Left ventricle myocardium inferior (tissue), 1 donor: ENCODE results near the gene C3orf20. TPM values are rescaled to one million over a fixed set of nuclear protein-coding genes. Genes with fewer than 3 reads are reported as not detected.
"Not testable (repeated sequence)": the region's sequence is repeated elsewhere in the genome, so short reads cannot be mapped to it uniquely, and the experiment has no call there.

ENCODE experiments used
- DNase-seq: peaks from one replicate; pipeline ENCODE4 v3.0.0-alpha.2; 2020
- H3K27ac ChIP-seq: fragments of 200-600 bp; replicated peaks from 2 replicates; pipeline ENCODE4 v1.8.0; 2021
- H3K27me3 ChIP-seq: fragments of 200-600 bp; 2 replicates; pipeline ENCODE4 v1.8.0; 2021; ENCODE audit warnings: low read depth
- H3K36me3 ChIP-seq: fragments of 200-600 bp; 2 replicates; pipeline ENCODE4 v1.8.0; 2021
- H3K4me1 ChIP-seq: fragments of 200-600 bp; 2 replicates; pipeline ENCODE4 v1.8.0; 2021
- H3K4me3 ChIP-seq: fragments of 200-600 bp; 2 replicates; pipeline ENCODE4 v1.8.0; 2021; ENCODE audit warnings: mild to moderate bottlenecking, moderate library complexity
- H3K9me3 ChIP-seq: fragments of 200-600 bp; replicated peaks from 2 replicates; pipeline ENCODE4 v1.8.0; 2021
- intact Hi-C: fragments of 100-400 bp; cut with micrococcal nuclease; formaldehyde crosslinking; loops from one replicate; pipeline ENCODE4 v1.11.0; 2022
- total RNA-seq: library from RNA; stranded (reverse); fragmentation: NEBNext Ultra II Directional; extraction: Animal tissue kit (Norgen Biotek cat#: 25700); gene quantifications from one replicate; pipeline ENCODE4 v1.2.1, GENCODE V29; 2021
- TF ChIP-seq, protein P1 (sequence below): fragments of 200-600 bp; IDR thresholded peaks from 2 replicates; pipeline ENCODE4 v1.8.0; 2021; ENCODE audit warnings: antibody characterized with exemption, mild to moderate bottlenecking, borderline replicate concordance
- donor health status: DM: no; HTN: yes; CAD: no; lungs with severe emphysema.

The C3orf20 gene
- total RNA-seq, 1 donor from 2014 or later = not detected

GRCh38 chr3:14805961-14806537 is 131.1 kb downstream of the C3orf20 start:
- intact Hi-C loops = no loop called here
- Histone ChIP-seq H3K4me1 (peaks cover 69% of the 10 kb centered on the region), H3K27ac (peak overlapping the region; percentile 84), H3K27me3 (peaks cover 54% of the 10 kb centered on the region), H3K4me3 (no peak overlapping the region), H3K9me3 (no peaks in the 10 kb centered on the region), H3K36me3 (no peaks in the 10 kb centered on the region)
- DNase-seq = no peak
- TF ChIP-seq, protein P1, sequence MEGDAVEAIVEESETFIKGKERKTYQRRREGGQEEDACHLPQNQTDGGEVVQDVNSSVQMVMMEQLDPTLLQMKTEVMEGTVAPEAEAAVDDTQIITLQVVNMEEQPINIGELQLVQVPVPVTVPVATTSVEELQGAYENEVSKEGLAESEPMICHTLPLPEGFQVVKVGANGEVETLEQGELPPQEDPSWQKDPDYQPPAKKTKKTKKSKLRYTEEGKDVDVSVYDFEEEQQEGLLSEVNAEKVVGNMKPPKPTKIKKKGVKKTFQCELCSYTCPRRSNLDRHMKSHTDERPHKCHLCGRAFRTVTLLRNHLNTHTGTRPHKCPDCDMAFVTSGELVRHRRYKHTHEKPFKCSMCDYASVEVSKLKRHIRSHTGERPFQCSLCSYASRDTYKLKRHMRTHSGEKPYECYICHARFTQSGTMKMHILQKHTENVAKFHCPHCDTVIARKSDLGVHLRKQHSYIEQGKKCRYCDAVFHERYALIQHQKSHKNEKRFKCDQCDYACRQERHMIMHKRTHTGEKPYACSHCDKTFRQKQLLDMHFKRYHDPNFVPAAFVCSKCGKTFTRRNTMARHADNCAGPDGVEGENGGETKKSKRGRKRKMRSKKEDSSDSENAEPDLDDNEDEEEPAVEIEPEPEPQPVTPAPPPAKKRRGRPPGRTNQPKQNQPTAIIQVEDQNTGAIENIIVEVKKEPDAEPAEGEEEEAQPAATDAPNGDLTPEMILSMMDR = no peak

GRCh38 chr3:14806641-14807263 is 131.8 kb downstream of the C3orf20 start:
- H3K4me3 ChIP-seq = no peak overlapping the region
- peaks cover 61% of the 10 kb centered on the region for H3K27me3 ChIP-seq
- H3K36me3 ChIP-seq = no peaks in the 10 kb centered on the region
- H3K9me3 ChIP-seq = no peaks in the 10 kb centered on the region
- H3K4me1 ChIP-seq = peaks cover 74% of the 10 kb centered on the region
- peak overlapping the region; percentile 84 for H3K27ac ChIP-seq
- TF ChIP-seq, protein P1 = no peak
- intact Hi-C loops = no loop called here
- no peak for DNase-seq

DNA sequence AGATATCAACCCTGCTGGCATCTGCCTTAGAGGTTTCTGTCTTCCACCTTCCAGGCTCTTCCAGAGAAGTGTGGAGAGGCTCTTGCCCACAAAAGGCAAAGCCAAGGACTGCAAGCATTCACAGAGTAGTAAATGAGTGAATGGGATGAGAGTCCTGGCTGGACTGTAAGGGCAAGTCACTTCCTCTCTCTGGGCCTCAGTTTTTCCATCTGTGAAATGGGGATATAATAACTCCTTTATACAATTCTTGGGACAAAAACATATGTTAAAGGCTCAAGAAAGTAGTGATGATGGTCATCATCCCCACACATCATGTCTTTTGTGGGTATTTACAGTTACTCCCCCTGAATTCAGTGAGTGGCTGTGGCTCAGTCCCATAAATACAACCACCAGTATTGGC is 133.1 kb downstream of the C3orf20 start:
- Histone ChIP-seq H3K9me3 (no peaks in the 10 kb centered on the region), H3K36me3 (no peaks in the 10 kb centered on the region), H3K4me1 (peaks cover 76% of the 10 kb centered on the region), H3K4me3 (no peak overlapping the region), H3K27ac (no peak overlapping the region), H3K27me3 (peaks cover 71% of the 10 kb centered on the region)
- no peak for DNase-seq
- intact Hi-C loops = no loop called here
- TF ChIP-seq, protein P1 = no peak

DNA sequence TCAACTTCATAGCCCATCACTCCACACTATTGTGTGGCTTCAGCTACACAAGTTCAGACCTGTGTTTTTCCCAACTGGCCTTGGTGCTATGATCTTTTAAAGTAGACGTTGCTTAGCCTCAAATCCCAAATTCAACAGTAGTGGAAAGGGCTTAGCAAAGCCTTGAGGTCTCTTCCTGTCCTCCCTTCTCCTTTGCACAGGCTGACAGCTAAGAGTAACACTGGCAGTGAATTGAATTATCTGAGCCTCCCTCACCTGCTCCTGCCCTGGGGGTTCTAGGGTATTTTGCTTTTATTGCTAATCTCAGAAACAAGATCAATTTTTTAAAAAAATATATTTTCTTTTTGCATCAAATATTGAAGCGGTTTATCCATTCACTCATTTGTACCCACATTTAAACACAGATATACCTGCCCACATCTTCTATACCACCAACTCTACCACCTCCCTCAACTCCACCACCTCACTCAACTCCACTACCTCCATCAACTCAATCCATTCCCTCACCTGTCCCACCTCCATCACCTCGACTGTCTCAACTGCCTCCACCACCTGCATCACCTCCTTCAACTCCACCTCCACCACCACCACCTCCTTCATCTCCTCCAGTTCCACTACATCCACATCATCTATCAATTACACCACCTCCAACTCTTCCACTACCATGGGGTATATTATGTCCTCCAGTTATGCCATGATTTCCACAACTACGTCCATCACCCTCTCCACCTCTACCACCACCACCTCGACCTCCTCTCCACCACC is 133.7 kb downstream of the C3orf20 start:
- no peak for DNase-seq
- TF ChIP-seq, protein P1 = no peak
- no peak overlapping the region for H3K4me3 ChIP-seq
- H3K4me1 ChIP-seq = peaks cover 76% of the 10 kb centered on the region
- H3K36me3 ChIP-seq = no peaks in the 10 kb centered on the region
- intact Hi-C loops = no loop called here
- H3K9me3 ChIP-seq = no peaks in the 10 kb centered on the region
- H3K27ac ChIP-seq = no peak overlapping the region
- peaks cover 75% of the 10 kb centered on the region for H3K27me3 ChIP-seq

DNA sequence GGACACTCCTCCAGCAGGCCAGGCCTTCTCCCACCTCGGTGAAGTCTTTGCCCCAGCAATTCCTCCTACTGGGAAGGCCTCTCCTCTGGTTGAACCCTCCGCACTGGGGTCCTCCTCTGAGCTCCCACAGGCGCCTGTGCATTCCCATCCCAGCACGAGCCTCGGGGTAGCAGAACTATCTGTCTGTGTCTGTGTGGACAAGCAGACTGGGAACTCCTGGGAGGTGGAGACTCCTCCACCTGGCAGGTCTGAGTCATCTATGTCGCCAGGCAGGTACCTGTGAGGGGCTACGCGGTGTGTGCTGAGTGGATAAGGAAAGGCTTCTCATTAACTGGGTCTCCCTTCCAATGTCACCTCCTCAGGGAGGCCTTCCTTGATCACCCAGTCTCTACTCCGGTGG is 134.7 kb downstream of the C3orf20 start:
- peak overlapping the region; percentile 85 for H3K27ac ChIP-seq
- H3K9me3 ChIP-seq, DNase-seq, H3K36me3 ChIP-seq, intact Hi-C loops: not testable (repeated sequence)
- H3K4me1 ChIP-seq = peaks cover 78% of the 10 kb centered on the region
- H3K27me3 ChIP-seq = peaks cover 80% of the 10 kb centered on the region
- H3K4me3 ChIP-seq = peak overlapping the region; percentile 63
